ENCODE data around the gene PEA15.
A peak's percentile ranks its signal among the peaks of the same experiment; 100 is the strongest.

PEA15 gene

DNA sequence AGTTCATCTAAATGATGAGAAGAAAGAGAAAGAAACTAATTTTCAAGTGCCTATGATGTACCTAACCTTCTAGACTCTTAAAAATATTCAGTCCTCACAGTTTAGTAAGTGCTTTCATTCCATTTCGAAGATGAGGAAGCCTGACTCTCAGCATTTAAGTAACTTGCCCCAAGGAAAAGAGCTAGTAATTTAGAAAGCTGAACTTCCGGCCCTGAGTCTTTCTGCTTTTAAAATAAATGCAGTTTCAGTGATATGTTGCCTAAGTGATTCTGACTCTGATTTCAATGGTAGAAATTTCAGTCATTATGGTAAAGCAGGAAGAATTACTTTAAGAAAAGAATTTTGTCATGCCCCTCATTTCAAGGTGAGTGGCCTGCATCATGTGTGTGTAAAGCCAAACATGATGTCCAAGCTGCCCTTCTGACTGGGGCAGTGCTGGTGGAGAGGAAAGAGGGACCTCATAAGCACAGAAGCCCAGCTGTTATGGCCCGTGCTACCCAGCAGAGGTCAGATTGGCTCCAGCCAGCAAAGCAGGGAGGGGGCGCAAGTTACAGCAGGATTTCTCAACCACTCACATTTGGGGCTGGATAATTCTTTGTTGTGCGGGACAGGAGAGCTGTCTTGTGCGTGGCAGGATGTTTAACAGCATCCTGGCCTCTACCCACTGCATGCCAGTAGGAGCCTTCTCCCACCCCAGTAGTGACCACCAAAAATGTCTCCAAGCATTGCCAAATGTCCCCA lies 43.0 kb upstream of the PEA15 start:
- no peak for DNase-seq (ENCODE audit: extremely low read depth, low read depth)
- no peak overlapping the region for H3K4me3 ChIP-seq (replicated peaks; ENCODE audit: low read depth, low read length)
- TF ChIP-seq, protein P1, sequence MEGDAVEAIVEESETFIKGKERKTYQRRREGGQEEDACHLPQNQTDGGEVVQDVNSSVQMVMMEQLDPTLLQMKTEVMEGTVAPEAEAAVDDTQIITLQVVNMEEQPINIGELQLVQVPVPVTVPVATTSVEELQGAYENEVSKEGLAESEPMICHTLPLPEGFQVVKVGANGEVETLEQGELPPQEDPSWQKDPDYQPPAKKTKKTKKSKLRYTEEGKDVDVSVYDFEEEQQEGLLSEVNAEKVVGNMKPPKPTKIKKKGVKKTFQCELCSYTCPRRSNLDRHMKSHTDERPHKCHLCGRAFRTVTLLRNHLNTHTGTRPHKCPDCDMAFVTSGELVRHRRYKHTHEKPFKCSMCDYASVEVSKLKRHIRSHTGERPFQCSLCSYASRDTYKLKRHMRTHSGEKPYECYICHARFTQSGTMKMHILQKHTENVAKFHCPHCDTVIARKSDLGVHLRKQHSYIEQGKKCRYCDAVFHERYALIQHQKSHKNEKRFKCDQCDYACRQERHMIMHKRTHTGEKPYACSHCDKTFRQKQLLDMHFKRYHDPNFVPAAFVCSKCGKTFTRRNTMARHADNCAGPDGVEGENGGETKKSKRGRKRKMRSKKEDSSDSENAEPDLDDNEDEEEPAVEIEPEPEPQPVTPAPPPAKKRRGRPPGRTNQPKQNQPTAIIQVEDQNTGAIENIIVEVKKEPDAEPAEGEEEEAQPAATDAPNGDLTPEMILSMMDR (IDR thresholded peaks at IDR 0.05; ENCODE audit: low read depth, low read length, missing control alignments) = peak; percentile 30

DNA sequence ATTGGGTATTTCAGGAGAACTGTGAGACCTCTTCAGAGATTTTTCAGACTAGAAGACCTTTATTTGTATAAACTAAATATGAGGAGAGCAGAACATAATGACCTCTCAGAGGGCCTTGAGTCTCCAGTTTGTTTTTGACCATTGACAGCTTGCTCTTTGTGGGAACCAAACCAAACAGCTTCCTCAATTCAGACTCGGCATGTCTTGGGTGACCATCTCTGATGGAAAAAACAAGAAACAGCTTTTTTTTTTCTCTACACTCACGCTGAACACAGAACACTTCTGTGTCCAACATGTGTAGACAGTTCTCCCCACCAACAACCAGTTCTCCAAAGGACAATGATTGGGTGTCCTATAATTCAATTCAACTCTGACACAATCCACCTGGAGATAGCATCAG lies 42.3 kb upstream of the PEA15 start:
- TF ChIP-seq, protein P1 (IDR thresholded peaks at IDR 0.05; ENCODE audit: low read depth, low read length, missing control alignments) = no peak
- no peak for DNase-seq (ENCODE audit: extremely low read depth, low read depth)
- H3K4me3 ChIP-seq (replicated peaks; ENCODE audit: low read depth, low read length) = no peak overlapping the region

DNA sequence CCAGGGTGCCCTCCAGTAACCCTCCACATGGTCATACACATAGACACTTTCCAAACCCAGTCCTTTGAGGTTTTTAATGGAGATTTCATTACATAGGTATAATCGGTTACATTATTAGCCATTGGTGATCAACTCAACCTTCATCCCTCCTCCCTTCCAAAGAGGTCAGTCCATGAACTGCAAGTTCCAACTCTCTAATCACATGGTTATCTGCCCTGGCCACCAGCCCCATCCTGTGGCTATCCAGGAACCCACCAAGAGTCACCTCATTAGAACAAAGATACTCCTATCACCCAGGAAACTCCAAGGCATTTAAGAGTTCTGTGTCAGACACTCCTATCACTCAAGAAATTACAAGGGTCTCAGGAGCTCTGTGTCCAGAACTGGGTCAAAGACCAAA lies 41.6 kb upstream of the PEA15 start:
- TF ChIP-seq, protein P1 (IDR thresholded peaks at IDR 0.05; ENCODE audit: low read depth, low read length, missing control alignments) = no peak
- DNase-seq (ENCODE audit: extremely low read depth, low read depth) = no peak
- no peak overlapping the region for H3K4me3 ChIP-seq (replicated peaks; ENCODE audit: low read depth, low read length)

DNA sequence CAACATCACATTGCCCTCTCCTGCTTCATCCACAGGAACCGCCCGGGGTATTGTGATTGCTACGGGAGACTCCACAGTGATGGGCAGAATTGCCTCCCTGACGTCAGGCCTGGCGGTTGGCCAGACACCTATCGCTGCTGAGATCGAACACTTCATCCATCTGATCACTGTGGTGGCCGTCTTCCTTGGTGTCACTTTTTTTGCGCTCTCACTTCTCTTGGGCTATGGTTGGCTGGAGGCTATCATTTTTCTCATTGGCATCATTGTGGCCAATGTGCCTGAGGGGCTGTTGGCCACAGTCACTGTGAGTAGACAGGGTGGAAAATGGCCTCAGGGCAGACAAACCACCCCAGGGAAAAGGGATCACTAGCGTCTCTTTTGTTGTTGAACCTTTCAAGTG lies 41.1 kb upstream of the PEA15 start:
- TF ChIP-seq, protein P1 (IDR thresholded peaks at IDR 0.05; ENCODE audit: low read depth, low read length, missing control alignments) = no peak
- H3K4me3 ChIP-seq (replicated peaks; ENCODE audit: low read depth, low read length) = no peak overlapping the region
- no peak for DNase-seq (ENCODE audit: extremely low read depth, low read depth)

DNA sequence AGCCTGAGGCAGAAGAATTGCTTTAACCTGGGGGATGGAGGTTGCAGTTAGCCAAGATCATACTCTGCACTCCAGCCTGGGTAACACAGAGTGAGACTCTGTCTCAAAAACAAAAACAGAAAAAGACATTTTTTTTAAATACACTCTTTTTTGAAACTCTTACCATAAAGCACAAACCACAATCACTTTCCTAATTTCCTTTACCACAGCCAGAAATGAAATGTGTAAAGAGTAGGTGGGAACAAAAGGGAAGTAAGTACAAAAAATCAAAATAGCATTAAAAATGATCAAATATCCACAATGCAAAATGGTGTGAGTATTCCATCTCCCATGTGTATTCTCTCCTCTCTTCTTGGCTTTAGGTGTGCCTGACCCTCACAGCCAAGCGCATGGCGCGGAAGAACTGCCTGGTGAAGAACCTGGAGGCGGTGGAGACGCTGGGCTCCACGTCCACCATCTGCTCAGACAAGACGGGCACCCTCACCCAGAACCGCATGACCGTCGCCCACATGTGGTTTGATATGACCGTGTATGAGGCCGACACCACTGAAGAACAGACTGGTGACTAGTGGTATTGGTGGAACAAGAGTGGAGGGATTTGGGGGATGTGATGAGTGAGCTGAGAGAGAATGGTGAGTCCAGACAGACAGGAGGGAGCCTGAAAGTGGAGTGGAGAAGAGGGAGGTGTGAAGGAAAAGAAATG lies 38.9 kb upstream of the PEA15 start:
- H3K4me3 ChIP-seq (replicated peaks; ENCODE audit: low read depth, low read length) = no peak overlapping the region
- TF ChIP-seq, protein P1 (IDR thresholded peaks at IDR 0.05; ENCODE audit: low read depth, low read length, missing control alignments) = no peak
- DNase-seq (ENCODE audit: extremely low read depth, low read depth) = no peak

DNA sequence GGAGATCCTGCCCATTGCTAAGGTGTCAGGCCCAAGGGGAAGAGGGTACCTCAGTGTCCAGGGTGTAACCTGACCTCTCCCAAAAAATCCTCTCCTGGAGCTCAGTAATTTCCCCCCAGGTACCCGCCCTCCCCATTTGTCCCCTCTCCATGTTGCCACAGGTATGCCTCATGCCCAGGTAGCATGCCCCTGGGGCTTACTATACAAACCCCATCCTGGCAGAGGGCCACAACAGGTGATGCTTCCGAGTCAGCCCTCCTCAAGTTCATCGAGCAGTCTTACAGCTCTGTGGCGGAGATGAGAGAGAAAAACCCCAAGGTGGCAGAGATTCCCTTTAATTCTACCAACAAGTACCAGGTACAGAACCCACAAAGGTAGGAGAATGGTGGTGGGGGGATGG lies 38.1 kb upstream of the PEA15 start:
- no peak overlapping the region for H3K4me3 ChIP-seq (replicated peaks; ENCODE audit: low read depth, low read length)
- no peak for DNase-seq (ENCODE audit: extremely low read depth, low read depth)
- TF ChIP-seq, protein P1 (IDR thresholded peaks at IDR 0.05; ENCODE audit: low read depth, low read length, missing control alignments) = no peak
